Osteocyte (in vitro differentiated cells): ENCODE results near the gene TJP3. TPM values are rescaled to one million over a fixed set of nuclear protein-coding genes. Genes with fewer than 3 reads are reported as not detected.

Experiments used
- DNase-seq: peaks from one replicate; pipeline ENCODE4 v3.0.0; 2021; ENCODE audit warnings: mixed read lengths; ENCODE audit not compliant: unreplicated experiment; ENCODE audit errors: extremely low spot score
- H3K27ac Mint-ChIP-seq: one replicate; pipeline ENCODE4 v1.8.0; 2021; ENCODE audit warnings: mild to moderate bottlenecking, mixed read lengths; ENCODE audit not compliant: unreplicated experiment
- H3K27me3 Mint-ChIP-seq: one replicate; pipeline ENCODE4 v1.8.0; 2021; ENCODE audit warnings: mixed read lengths; ENCODE audit not compliant: unreplicated experiment
- H3K36me3 Mint-ChIP-seq: one replicate; pipeline ENCODE4 v1.8.0; 2021; ENCODE audit warnings: mixed read lengths; ENCODE audit not compliant: unreplicated experiment
- H3K4me1 Mint-ChIP-seq: one replicate; pipeline ENCODE4 v1.8.0; 2021; ENCODE audit warnings: mixed read lengths; ENCODE audit not compliant: unreplicated experiment
- H3K4me3 Mint-ChIP-seq: one replicate; pipeline ENCODE4 v1.8.0; 2021; ENCODE audit warnings: mild to moderate bottlenecking, moderate library complexity, mixed read lengths; ENCODE audit not compliant: unreplicated experiment
- H3K9me3 Mint-ChIP-seq: one replicate; pipeline ENCODE4 v1.8.0; 2021; ENCODE audit warnings: mixed read lengths; ENCODE audit not compliant: unreplicated experiment
- CTCF ChIP-seq: fragments of 200-600 bp; sonication (generic); IDR thresholded peaks from 2 replicates; pipeline ENCODE4 v1.5.0; 2021; ENCODE audit warnings: antibody characterized with exemption, mild to moderate bottlenecking, moderate library complexity
- total RNA-seq: library from RNA; stranded (reverse); gene quantifications from 2 replicates; pipeline ENCODE4 v1.2.1, GENCODE V29; 2021

TJP3 gene
- total RNA-seq, 1 donor from 2014 or later: not detected

DNA sequence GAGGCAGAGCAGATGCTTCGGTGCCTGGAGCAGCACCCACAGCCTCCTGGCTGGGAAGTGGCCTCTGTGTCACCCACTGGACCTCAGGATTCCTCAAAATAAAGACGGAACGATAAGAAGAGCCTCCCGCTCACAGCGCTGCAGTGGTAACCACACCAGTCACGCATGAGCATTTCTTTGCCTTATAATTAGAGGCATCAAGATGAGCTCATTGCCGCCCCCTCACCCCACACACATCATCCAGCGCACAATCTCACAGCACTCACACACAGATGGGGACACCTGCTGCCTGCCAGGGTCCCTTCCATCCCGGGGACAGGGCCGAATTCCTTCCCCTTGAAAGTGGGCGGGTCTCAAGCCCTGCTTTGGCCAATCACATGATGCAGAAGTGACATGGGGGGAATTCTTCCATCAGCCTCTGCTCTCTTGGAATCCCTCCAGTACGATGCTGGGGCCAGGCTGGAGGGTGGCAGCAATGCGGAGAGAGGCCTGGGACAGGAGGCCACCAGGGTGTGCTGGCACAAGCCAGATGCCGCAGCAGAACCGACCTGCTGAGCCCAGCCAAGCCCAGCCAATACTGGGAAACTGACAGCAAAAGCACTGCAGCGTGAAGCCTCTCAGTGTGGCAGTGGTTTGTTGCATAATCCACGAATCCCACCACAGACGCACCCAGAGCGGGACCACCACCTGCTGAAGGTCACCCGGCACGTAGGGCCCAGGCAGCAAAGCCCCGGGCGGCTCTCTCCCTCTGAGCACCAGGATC lies 23.9 kb upstream of the TJP3 start:
- Mint-ChIP-seq H3K36me3 (peaks cover 10% of the 10 kb centered on the region), H3K4me3 (peak overlapping the region; percentile 49), H3K27me3 (no peaks in the 10 kb centered on the region), H3K9me3 (no peaks in the 10 kb centered on the region), H3K4me1 (peaks cover 47% of the 10 kb centered on the region), H3K27ac (peak overlapping the region; percentile 94)
- TF ChIP-seq CTCF: no peak
- DNase-seq: no peak

GRCh38 chr19:3684817-3685410 lies 23.3 kb upstream of the TJP3 start:
- Mint-ChIP-seq H3K4me1 (peaks cover 51% of the 10 kb centered on the region), H3K27me3 (no peaks in the 10 kb centered on the region), H3K36me3 (peaks cover 10% of the 10 kb centered on the region), H3K9me3 (no peaks in the 10 kb centered on the region), H3K4me3 (no peak overlapping the region), H3K27ac (peak overlapping the region; percentile 94)
- TF ChIP-seq CTCF: peak; percentile 11
- DNase-seq: no peak

GRCh38 chr19:3687393-3687773 lies 20.8 kb upstream of the TJP3 start:
- no peaks in the 10 kb centered on the region for H3K27me3 Mint-ChIP-seq
- peaks cover 45% of the 10 kb centered on the region for H3K4me1 Mint-ChIP-seq
- H3K27ac Mint-ChIP-seq: peak overlapping the region; percentile 72
- TF ChIP-seq CTCF: no peak
- H3K4me3 Mint-ChIP-seq: no peak overlapping the region
- H3K36me3 Mint-ChIP-seq: peaks cover 17% of the 10 kb centered on the region
- no peaks in the 10 kb centered on the region for H3K9me3 Mint-ChIP-seq
- DNase-seq: no peak

DNA sequence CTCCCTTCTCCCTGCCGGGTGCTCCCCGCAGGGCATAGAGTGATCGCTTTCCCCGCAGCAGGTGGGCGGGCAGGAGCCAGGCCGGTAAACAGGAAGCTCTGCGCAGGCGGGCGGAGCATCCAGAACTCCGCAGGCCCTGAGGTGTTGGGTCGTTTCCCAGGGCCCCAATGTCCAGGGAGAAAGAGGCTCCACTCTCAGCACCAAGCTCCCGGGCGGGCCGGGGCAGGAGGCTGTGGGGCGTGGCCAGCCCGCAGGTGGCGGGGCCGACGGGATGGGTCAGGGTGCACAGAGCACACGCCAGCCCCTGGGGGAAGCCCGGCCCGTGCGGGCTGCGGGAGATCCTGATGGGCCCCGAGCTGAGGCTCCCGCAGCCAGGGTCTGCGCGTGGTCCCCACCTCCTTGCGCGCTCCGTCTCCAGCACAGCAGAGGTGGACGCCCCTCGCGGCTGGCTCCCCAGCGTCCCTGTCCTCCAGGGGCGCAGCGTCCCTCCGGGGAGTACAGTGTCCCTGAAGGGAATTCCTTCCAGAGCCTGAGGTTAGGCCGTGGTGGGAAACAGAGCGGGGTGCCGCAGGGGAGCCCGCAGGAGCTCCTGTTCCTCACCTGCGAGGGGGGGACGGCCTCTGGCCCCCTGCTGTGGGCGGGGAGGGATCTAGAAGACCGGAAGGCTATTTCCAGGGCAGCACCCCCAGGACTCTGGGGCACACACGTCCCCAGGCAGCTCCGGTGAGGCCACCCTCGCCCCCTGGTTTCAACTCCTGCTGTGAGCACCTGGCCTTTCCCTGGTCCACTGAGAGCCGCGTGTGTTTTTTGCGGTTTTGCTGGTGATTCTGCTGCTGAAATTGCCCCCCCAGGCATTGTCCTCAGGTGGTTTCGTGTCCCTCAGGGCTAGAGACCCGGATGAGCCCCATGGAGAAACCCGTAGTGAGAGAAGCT lies 20.1 kb upstream of the TJP3 start:
- peaks cover 46% of the 10 kb centered on the region for H3K4me1 Mint-ChIP-seq
- H3K27me3 Mint-ChIP-seq: no peaks in the 10 kb centered on the region
- peaks cover 17% of the 10 kb centered on the region for H3K36me3 Mint-ChIP-seq
- DNase-seq: peak; percentile 82
- no peaks in the 10 kb centered on the region for H3K9me3 Mint-ChIP-seq
- no peak overlapping the region for H3K4me3 Mint-ChIP-seq
- TF ChIP-seq CTCF: no peak
- no peak overlapping the region for H3K27ac Mint-ChIP-seq
